HCT116 (cell line): ENCODE results near the gene DAZAP2. TPM values are rescaled to one million over a fixed set of nuclear protein-coding genes. Genes with fewer than 3 reads are reported as not detected.

Source experiments
- ATAC-seq: fragments of 200-7000 bp; cut with Tn5 transposase; 2 replicates; pipeline ENCODE4 v1.9.1; 2020; ENCODE audit warnings: mild to moderate bottlenecking, moderate library complexity
- BruUV-seq: library from RNA; stranded (reverse); fragments of 400-500 nt; replicated peaks from 2 replicates; lab custom pipeline; 2021; lab: Mats Ljungman, UMichigan
- CTCF ChIA-PET: fragments of 300-600 bp; sonication (Branson Sonifier 250); formaldehyde crosslinking; loops from one replicate; lab custom pipeline; 2021; ENCODE audit warnings: antibody characterized with exemption; lab: Charles Lee
- POLR2A ChIA-PET: fragments of 300-600, 350-600 bp; sonication (Branson Sonifier 250); formaldehyde crosslinking; loops from one replicate; lab custom pipeline; 2021; ENCODE audit warnings: antibody characterized with exemption; lab: Charles Lee
- RAD21 ChIA-PET, 2 experiments: fragments of 300-600 bp; sonication (Branson Sonifier 250); formaldehyde crosslinking; loops; one replicate each; lab custom pipeline; 2023; ENCODE audit warnings: low total read pairs in 2 of 2; ENCODE audit not compliant: uncharacterized antibody in 2 of 2, unreplicated experiment in 2 of 2, low non-redundant PET in 1 of 2; lab: Charles Lee
- DNase-seq: peaks from one replicate; pipeline ENCODE4 v3.0.0-alpha.2; 2010; ENCODE audit warnings: low read depth, low spot score
- H2AFZ ChIP-seq: fragments of 200-600 bp; shearing (Covaris generic), sonication (generic); 2 replicates; pipeline ENCODE4 v1.6.1; 2017; ENCODE audit warnings: low read depth, mixed run types, mixed read lengths, antibody characterized with exemption, low read length; ENCODE audit not compliant: poor library complexity, severe bottlenecking
- H3K27ac ChIP-seq: 2 replicates; pipeline ENCODE4 v1.5.1; 2012; ENCODE audit warnings: low read depth, low read length
- H3K27me3 ChIP-seq: fragments of 200-600 bp; sonication (generic); 2 replicates; pipeline ENCODE4 v1.6.1; 2016; ENCODE audit warnings: mixed run types, low read length, mixed read lengths; ENCODE audit not compliant: insufficient read depth
- H3K36me3 ChIP-seq, 2 experiments: fragments of 200-500 bp in 1 of 2; fragments of 200-600 bp in 1 of 2; sonication (Bioruptor generic) in 1 of 2; sonication (generic) in 1 of 2; 2 replicates each; pipeline versions ENCODE4 v1.5.1 to v1.6.1; 2014 to 2016; ENCODE audit warnings: low read length in 2 of 2, inconsistent platforms in 1 of 2, mixed read lengths in 1 of 2, mixed run types in 1 of 2; ENCODE audit not compliant: insufficient read depth in 2 of 2, control insufficient read depth in 1 of 2
- H3K4me1 ChIP-seq, 2 experiments: fragments of 200-600 bp in 1 of 2; sonication (generic) in 1 of 2; 2 replicates each; pipeline versions ENCODE4 v1.5.1 to v1.6.1; 2012 to 2017; ENCODE audit warnings: low read length in 2 of 2, inconsistent platforms in 1 of 2, mild to moderate bottlenecking in 1 of 2, mixed read lengths in 1 of 2, mixed run types in 1 of 2, moderate library complexity in 1 of 2; ENCODE audit not compliant: insufficient read depth in 2 of 2, control insufficient read depth in 1 of 2
- H3K4me2 ChIP-seq: fragments of 200-600 bp; sonication (generic); 2 replicates; pipeline ENCODE4 v1.6.1; 2017; ENCODE audit warnings: mixed run types, low read length, mixed read lengths
- H3K4me3 ChIP-seq, 2 experiments: fragments of 200-600 bp in 1 of 2; sonication (generic) in 1 of 2; replicated peaks in 1 of 2; 2 replicates each; pipeline ENCODE4 v1.5.1; 2011 to 2016; ENCODE audit warnings: low read length in 2 of 2, control low read depth in 1 of 2, low read depth in 1 of 2, mild to moderate bottlenecking in 1 of 2, mixed read lengths in 1 of 2, mixed run types in 1 of 2
- H3K79me2 ChIP-seq: fragments of 200-600 bp; sonication (generic); 2 replicates; pipeline ENCODE4 v1.6.1; 2017; ENCODE audit warnings: mild to moderate bottlenecking, mixed run types, low read length, moderate library complexity, mixed read lengths; ENCODE audit not compliant: insufficient read depth
- H3K9ac ChIP-seq: fragments of 200-600 bp; sonication (generic); 2 replicates; pipeline ENCODE4 v1.6.1; 2016; ENCODE audit warnings: low read length, mixed read lengths
- H3K9me2 ChIP-seq: fragments of 200-600 bp; sonication (generic), shearing (Covaris generic); 2 replicates; pipeline ENCODE4 v1.6.1; 2017; ENCODE audit warnings: mixed run types, mild to moderate bottlenecking, moderate library complexity; ENCODE audit not compliant: insufficient read depth
- H3K9me3 ChIP-seq, 2 experiments: fragments of 200-500 bp in 1 of 2; fragments of 200-600 bp in 1 of 2; sonication (Bioruptor generic) in 1 of 2; sonication (generic) in 1 of 2; 2 replicates each; pipeline ENCODE4 v1.6.1; 2014 to 2017; ENCODE audit warnings: low read length in 2 of 2, mixed read lengths in 2 of 2, inconsistent platforms in 1 of 2, low read depth in 1 of 2, mild to moderate bottlenecking in 1 of 2, mixed run types in 1 of 2, moderate library complexity in 1 of 2; ENCODE audit not compliant: control insufficient read depth in 1 of 2, insufficient read depth in 1 of 2
- H4K20me1 ChIP-seq: fragments of 200-600 bp; sonication (generic), shearing (Covaris generic); 2 replicates; pipeline ENCODE4 v1.6.1; 2017; ENCODE audit warnings: mixed run types, mild to moderate bottlenecking, moderate library complexity; ENCODE audit not compliant: insufficient read depth
- CTCF ChIP-seq, 3 experiments: fragments of 200-600 bp in 1 of 3; sonication (generic) in 1 of 3; IDR thresholded peaks in 2 of 3; conservative IDR thresholded peaks in 1 of 3; 2 replicates each; pipeline ENCODE4 v1.5.1; 2012 to 2017; ENCODE audit warnings: low read depth in 2 of 3, low read length in 2 of 3, antibody characterized with exemption in 1 of 3, borderline replicate concordance in 1 of 3, control low read depth in 1 of 3, mild to moderate bottlenecking in 1 of 3, mixed read lengths in 1 of 3, mixed run types in 1 of 3, moderate library complexity in 1 of 3; ENCODE audit not compliant: insufficient read depth in 1 of 3
- EGR1 ChIP-seq: IDR thresholded peaks from 2 replicates; pipeline ENCODE4 v1.6.1; 2012; ENCODE audit warnings: low read depth
- ELF1 ChIP-seq: IDR thresholded peaks from 2 replicates; pipeline ENCODE4 v1.6.1; 2012; ENCODE audit warnings: low read depth, borderline replicate concordance
- EZH2 ChIP-seq: fragments of 200-600 bp; sonication (generic); IDR thresholded peaks from 2 replicates; pipeline ENCODE4 v1.6.1; 2017; ENCODE audit warnings: antibody characterized with exemption, mixed run types
- FOSL1 ChIP-seq: IDR thresholded peaks from 2 replicates; pipeline ENCODE4 v1.6.1; 2012; ENCODE audit warnings: low read depth
- JUND ChIP-seq: IDR thresholded peaks from 2 replicates; pipeline ENCODE4 v1.6.1; 2012
- POLR2A ChIP-seq: IDR thresholded peaks from 2 replicates; pipeline ENCODE4 v1.7.0; 2011; ENCODE audit warnings: borderline replicate concordance; ENCODE audit not compliant: insufficient read depth, insufficient read length; ENCODE audit errors: extremely low read depth
- RAD21 ChIP-seq: IDR thresholded peaks from 2 replicates; pipeline ENCODE4 v1.6.1; 2012; ENCODE audit warnings: low read depth, mild to moderate bottlenecking
- SIN3A ChIP-seq: IDR thresholded peaks from 2 replicates; pipeline ENCODE4 v1.6.1; 2012; ENCODE audit warnings: low read depth
- ZBTB33 ChIP-seq: IDR thresholded peaks from 2 replicates; pipeline ENCODE4 v1.6.1; 2011; ENCODE audit warnings: mild to moderate bottlenecking, low read length, moderate library complexity; ENCODE audit not compliant: insufficient replicate concordance; ENCODE audit errors: extremely low read depth
- ZFX ChIP-seq: fragments of 450-650 bp; IDR thresholded peaks from 2 replicates; pipeline ENCODE4 v1.6.1; 2017
- intact Hi-C: fragments of 100-400 bp; cut with micrococcal nuclease; formaldehyde crosslinking; loops from 2 replicates; pipeline ENCODE4 v1.10.0; 2022
- total RNA-seq: library from RNA; stranded (reverse); gene quantifications from one replicate; pipeline ENCODE4 v1.2.1, GENCODE V29; 2021; ENCODE audit not compliant: unreplicated experiment

The DAZAP2 gene
- total RNA-seq, 1 experiment from 2014 or later: 157 TPM

GRCh38 chr12:51214895-51215294 lies 23.7 kb upstream of the DAZAP2 start:
- CTCF ChIA-PET: no interaction called here
- BruUV-seq: no TSS peak
- intact Hi-C loops: loop anchor here (10.0 kb wide), 1 partner anchor 130 kb away; the partner anchor contains the start of gene CSRNP2

More at GRCh38 chr12:51214895-51215294, 23.7 kb upstream of the DAZAP2 start:
- Histone ChIP-seq H3K4me1 (peaks cover 6 to 24% of the 10 kb centered on the region in 2 experiments; a peak in 3 of 4 replicates), H3K4me3 (no peak overlapping the region), H3K36me3 (no peaks in the 10 kb centered on the region), H3K9me3 (no peaks in the 10 kb centered on the region), H3K4me2 (no peak overlapping the region), H4K20me1 (no peaks in the 10 kb centered on the region), H3K9me2 (no peaks in the 10 kb centered on the region), H3K9ac (no peak overlapping the region), H3K27me3 (no peaks in the 10 kb centered on the region), H2AFZ (no peak overlapping the region), H3K79me2 (no peaks in the 10 kb centered on the region), H3K27ac (no peak overlapping the region)
- no peak for DNase-seq
- ChIA-PET RAD21 (no interaction called here), POLR2A (no interaction called here)
- TF ChIP-seq ZBTB33 (no peak), ZFX (no peak), EGR1 (no peak), POLR2A (no peak), SIN3A (no peak), JUND (no peak), EZH2 (no peak), FOSL1 (no peak), ELF1 (no peak), RAD21 (no peak), CTCF (IDR thresholded peaks at IDR 0.05 in 2 of 3, conservative IDR thresholded peaks at IDR 0.05 in 1 of 3; ENCODE audit: borderline replicate concordance in 1 of 3, insufficient read depth in 1 of 3, low read depth in 2 of 3, low read length in 2 of 3) (no peak)
- no peak for ATAC-seq
